ENCODE results near the gene EMX1. TPM values are rescaled to one million over a fixed set of nuclear protein-coding genes. Genes with fewer than 3 reads are reported as not detected.

Gene EMX1
- total RNA-seq, 1 experiment from 2014 or later = 0.72 TPM

GRCh38 chr2:72887740-72888437 is 29.4 kb upstream of the EMX1 start:
- H4K8ac ChIP-seq (replicated peaks; ENCODE audit: insufficient read length, low read depth, low read length) = no peak overlapping the region
- H2AK5ac ChIP-seq (ENCODE audit: insufficient read length, low read length) = no peak overlapping the region
- no CpG with 5 or more reads among the region's 21 CpGs for WGBS (ENCODE audit: extremely low coverage, insufficient read length, low lambda C conversion rate)
- peaks cover 7% of the 10 kb centered on the region; the same call in 1 of the 2 replicates for H3K4me1 ChIP-seq (ENCODE audit: insufficient read depth, low read length)
- DNase-seq = peak; percentile 93
- H3K14ac ChIP-seq (ENCODE audit: insufficient read depth, low read length) = no peak overlapping the region
- Mint-ChIP-seq H3K27me3 (ENCODE audit: low read depth) (peaks cover 77% of the 10 kb centered on the region), H3K27ac (no peak overlapping the region), H3K4me1 (peaks cover 8 to 11% of the 10 kb centered on the region in 2 experiments), H3K4me3 (peak overlapping the region; percentile 62 to 78), H3K36me3 (ENCODE audit: insufficient read depth in 1 of 3, low read depth in 3 of 3) (no peaks in the 10 kb centered on the region; a peak in 3 of 7 replicates), H3K9me3 (no peaks in the 10 kb centered on the region; a peak in 1 of 5 replicates)
- no peak overlapping the region for H2BK12ac ChIP-seq (ENCODE audit: insufficient read length, low read depth, low read length)
- H2BK5ac ChIP-seq (ENCODE audit: insufficient read length, low read length) = no peak overlapping the region
- H3K23me2 ChIP-seq (ENCODE audit: insufficient read length, low read depth, low read length, poor library complexity, severe bottlenecking) = peaks cover 5% of the 10 kb centered on the region
- H3K79me2 ChIP-seq (ENCODE audit: insufficient read depth, low read length) = no peaks in the 10 kb centered on the region
- no peaks in the 10 kb centered on the region for H3K9me3 ChIP-seq (ENCODE audit: control insufficient read depth, low read depth, low read length)
- H2BK20ac ChIP-seq (ENCODE audit: low read depth, low read length, poor library complexity, severe bottlenecking) = no peak overlapping the region
- H3K27ac ChIP-seq (ENCODE audit: insufficient read length, low read depth, low read length) = no peak overlapping the region
- no peaks in the 10 kb centered on the region for H3K79me1 ChIP-seq (ENCODE audit: insufficient read depth, low read depth, low read length, poor library complexity, severe bottlenecking)
- no peak overlapping the region for H2BK120ac ChIP-seq (ENCODE audit: low read depth, low read length, poor library complexity, severe bottlenecking)
- H3K4ac ChIP-seq (ENCODE audit: low read depth, low read length) = no peak overlapping the region
- no peak overlapping the region for H3K9ac ChIP-seq (ENCODE audit: extremely low read depth, insufficient read length, low read length)
- no peaks in the 10 kb centered on the region for H4K20me1 ChIP-seq (ENCODE audit: control insufficient read depth, insufficient read depth, insufficient read length)
- peak; percentile 96 for TF ChIP-seq CTCF (conservative IDR thresholded peaks at IDR 0.05)
- H3K4me2 ChIP-seq (ENCODE audit: insufficient read depth, insufficient read length, low read length) = peak overlapping the region; percentile 55
- no peak overlapping the region for H3T11ph ChIP-seq (ENCODE audit: low read length)
- H2BK15ac ChIP-seq (ENCODE audit: low read depth, low read length) = no peak overlapping the region
- no peak overlapping the region for H2AFZ ChIP-seq (ENCODE audit: low read length)
- no peak overlapping the region for H3K23ac ChIP-seq (ENCODE audit: insufficient read length, low read depth, low read length)
- peaks cover 3% of the 10 kb centered on the region; the same call in 1 of the 2 replicates for H3K27me3 ChIP-seq (ENCODE audit: insufficient read depth, low read length)
- H3K18ac ChIP-seq (ENCODE audit: insufficient read length, low read depth, low read length) = no peak overlapping the region
- no peak overlapping the region for H3K56ac ChIP-seq (ENCODE audit: insufficient read length, low read depth, low read length)
- H4K91ac ChIP-seq (ENCODE audit: insufficient read length, low read depth, low read length) = no peak overlapping the region
- no peak overlapping the region for H4K5ac ChIP-seq (ENCODE audit: insufficient read length, low read depth, low read length)
